AG09319 (cell line): ENCODE data around the gene MAPK7.
"Not testable (repeated sequence)": the region's sequence is repeated elsewhere in the genome, so short reads cannot be mapped to it uniquely, and the experiment has no call there.

Source experiments
- DNase-seq: peaks from one replicate; pipeline ENCODE4 v3.0.0-alpha.2; 2010; ENCODE audit warnings: low read depth; ENCODE audit errors: extremely low read depth
- TF ChIP-seq, protein P1 (sequence below): IDR thresholded peaks from 2 replicates; pipeline ENCODE4 v1.5.1; 2011; ENCODE audit warnings: low read depth, mild to moderate bottlenecking, inconsistent platforms, low read length, moderate library complexity

MAPK7 gene

GRCh38 chr17:19348081-19348650 lies 30.1 kb upstream of the MAPK7 start:
- TF ChIP-seq, protein P1, sequence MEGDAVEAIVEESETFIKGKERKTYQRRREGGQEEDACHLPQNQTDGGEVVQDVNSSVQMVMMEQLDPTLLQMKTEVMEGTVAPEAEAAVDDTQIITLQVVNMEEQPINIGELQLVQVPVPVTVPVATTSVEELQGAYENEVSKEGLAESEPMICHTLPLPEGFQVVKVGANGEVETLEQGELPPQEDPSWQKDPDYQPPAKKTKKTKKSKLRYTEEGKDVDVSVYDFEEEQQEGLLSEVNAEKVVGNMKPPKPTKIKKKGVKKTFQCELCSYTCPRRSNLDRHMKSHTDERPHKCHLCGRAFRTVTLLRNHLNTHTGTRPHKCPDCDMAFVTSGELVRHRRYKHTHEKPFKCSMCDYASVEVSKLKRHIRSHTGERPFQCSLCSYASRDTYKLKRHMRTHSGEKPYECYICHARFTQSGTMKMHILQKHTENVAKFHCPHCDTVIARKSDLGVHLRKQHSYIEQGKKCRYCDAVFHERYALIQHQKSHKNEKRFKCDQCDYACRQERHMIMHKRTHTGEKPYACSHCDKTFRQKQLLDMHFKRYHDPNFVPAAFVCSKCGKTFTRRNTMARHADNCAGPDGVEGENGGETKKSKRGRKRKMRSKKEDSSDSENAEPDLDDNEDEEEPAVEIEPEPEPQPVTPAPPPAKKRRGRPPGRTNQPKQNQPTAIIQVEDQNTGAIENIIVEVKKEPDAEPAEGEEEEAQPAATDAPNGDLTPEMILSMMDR = no peak
- DNase-seq = no peak

DNA sequence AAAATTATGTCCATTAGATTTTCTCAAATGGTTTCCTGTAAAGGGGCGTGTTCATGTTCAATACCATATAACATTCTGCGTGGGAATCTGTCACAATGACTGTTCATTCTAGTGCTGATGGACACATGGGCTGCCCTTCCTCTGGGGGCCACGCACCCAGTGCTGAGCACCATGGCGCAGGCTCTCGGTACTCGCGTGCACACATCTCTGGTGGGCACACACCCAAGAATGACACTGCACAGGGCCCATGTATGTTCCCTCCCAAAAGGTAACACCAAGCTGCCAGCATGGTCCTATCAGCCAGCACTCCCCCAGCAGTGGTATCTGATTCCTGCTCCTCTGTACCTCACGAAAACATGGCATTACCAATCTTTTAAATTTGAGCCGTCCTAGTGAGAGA lies 29.5 kb upstream of the MAPK7 start:
- DNase-seq = no peak
- TF ChIP-seq, protein P1 = no peak

DNA sequence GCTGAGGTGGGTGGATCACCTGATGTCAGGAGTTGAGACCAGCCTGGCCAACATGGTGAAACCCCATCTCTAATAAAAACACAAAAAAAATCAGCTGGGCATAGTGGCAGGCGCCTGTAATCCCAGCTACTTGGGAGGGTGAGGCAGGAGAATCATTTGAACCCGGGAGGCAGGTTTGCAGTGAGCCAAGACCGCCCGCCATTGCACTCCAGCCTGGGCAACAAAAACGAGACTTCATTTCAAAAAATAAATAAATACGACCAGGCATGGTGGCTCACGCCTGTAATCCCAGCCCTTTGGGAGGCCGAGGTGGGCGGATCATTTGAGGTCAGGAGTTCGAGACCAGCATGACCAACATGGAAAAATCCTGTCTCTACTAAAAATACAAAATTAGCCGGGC lies 24.9 kb upstream of the MAPK7 start:
- DNase-seq = not testable (repeated sequence)

DNA sequence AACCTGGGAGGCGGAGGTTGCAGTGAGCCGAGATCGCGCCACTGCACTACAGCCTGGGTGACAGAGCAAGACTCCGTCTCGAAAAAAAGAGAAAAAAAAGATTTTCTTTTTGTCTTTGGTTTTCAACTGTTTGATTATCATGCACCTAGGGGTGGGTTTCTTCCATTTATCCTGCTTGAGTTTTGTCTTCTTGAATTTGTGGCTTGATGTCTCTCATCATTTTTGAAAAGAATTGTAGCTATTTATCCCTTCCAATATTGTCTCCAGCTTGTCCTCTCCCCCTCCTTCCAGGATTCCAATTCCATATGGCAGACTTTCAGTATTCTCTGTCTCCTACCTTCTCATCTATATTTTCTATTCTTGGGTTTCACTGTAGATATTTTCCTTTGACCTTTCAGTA lies 23.6 kb upstream of the MAPK7 start:
- TF ChIP-seq, protein P1 = no peak
- DNase-seq = no peak

DNA sequence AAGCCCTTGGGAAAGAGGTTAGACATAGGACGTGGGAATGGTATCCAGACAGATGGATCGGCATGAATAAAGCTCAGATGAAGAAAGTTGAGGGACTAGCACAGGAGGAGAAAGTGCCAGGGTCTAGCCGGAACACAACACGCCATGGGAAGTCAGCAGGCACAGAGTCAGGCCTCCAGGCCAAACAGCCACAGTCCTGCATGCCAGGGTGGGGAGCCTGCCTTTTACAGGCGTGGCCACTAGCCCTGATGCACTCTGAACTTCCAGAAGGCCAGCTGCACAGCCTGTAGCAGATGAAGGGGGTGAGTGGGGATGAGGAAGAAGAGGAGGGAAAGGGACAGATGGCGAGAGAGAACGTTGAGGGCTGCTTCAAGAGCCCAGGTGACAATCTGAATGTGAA lies 20.9 kb upstream of the MAPK7 start:
- no peak for DNase-seq
- TF ChIP-seq, protein P1 = no peak

DNA sequence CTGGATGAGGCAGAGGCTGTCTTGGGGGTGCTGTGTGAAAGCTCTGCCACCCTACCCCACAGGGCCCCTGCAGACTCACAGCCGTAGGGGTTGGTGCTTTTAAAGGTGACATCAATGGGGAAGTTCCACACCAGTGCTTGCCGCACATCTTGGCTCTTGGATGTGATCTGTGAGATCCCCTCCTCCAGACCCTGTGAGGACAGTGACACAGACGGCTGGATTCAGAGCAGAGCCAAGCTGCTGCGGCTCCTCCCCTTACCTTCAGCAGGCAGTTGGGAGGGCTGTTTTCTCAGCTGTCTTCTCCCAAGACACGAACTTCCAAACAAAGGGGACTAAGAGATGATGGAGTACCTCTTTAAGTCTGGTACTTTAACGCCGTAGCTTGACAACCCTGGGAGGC lies 20.5 kb upstream of the MAPK7 start:
- DNase-seq = no peak
- TF ChIP-seq, protein P1 = no peak

- no peak for DNase-seq
- TF ChIP-seq, protein P1 = no peak
These were observed 19.1 kb upstream of the MAPK7 start for GRCh38 chr17:19359151-19359550.

DNA sequence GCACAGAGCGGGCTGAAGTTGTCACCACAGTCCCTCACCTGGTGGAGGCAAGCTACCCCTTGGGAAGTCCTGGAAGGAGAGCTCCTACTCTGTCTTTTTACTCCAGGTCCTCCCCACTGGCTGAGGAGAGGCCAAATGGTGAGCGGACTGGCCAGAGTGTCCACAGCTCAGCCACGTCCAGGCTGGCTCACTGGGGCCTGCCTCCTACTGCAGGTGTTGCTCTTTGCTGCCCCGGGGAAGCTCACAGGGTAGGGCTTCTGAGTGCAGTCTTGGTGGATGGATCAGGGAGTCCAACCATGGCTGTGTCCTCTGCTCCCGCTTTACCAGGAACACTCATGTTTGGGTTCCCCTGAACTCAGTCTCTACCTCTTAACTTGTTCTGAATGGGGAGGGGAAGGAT lies 18.4 kb upstream of the MAPK7 start:
- TF ChIP-seq, protein P1 = no peak
- no peak for DNase-seq
